GM12878 (cell line): ENCODE measurements around the gene ARID5B.

ENCODE experiments used
- BHLHE40 ChIP-seq, 2 experiments: fragments of 450-650 bp in 1 of 2; IDR thresholded peaks; 2 replicates each; pipeline ENCODE4 v1.6.1; 2011 to 2017; ENCODE audit warnings: low read depth in 2 of 2, borderline replicate concordance in 1 of 2, improper control_type of control experiment in 1 of 2, low read length in 1 of 2, mild to moderate bottlenecking in 1 of 2
- CTCF ChIP-seq, 3 experiments: IDR thresholded peaks in 2 of 3; conservative IDR thresholded peaks in 1 of 3; 2 replicates each; pipeline ENCODE4 v1.5.1; 2011; ENCODE audit warnings: low read depth in 3 of 3, low read length in 3 of 3, mild to moderate bottlenecking in 3 of 3, control low read depth in 2 of 3, moderate library complexity in 2 of 3, inconsistent platforms in 1 of 3, mixed read lengths in 1 of 3; ENCODE audit not compliant: control insufficient read depth in 2 of 3, insufficient read depth in 1 of 3; ENCODE audit errors: extremely low read depth in 1 of 3
- CUX1 ChIP-seq: IDR thresholded peaks from 2 replicates; pipeline ENCODE4 v1.6.1; 2012; ENCODE audit warnings: improper control_type of control experiment, low read depth, low read length; ENCODE audit not compliant: insufficient replicate concordance
- DPF2 ChIP-seq: fragments of 450-650 bp; IDR thresholded peaks from 2 replicates; pipeline ENCODE4 v1.6.1; 2017; ENCODE audit warnings: mild to moderate bottlenecking
- EZH2 ChIP-seq: IDR thresholded peaks from 2 replicates; pipeline ENCODE4 v1.6.1; 2012; ENCODE audit warnings: low read depth, mild to moderate bottlenecking, control low read depth, inconsistent platforms, low read length, borderline replicate concordance; ENCODE audit not compliant: control insufficient read depth
- IKZF2 ChIP-seq, 2 experiments: fragments of 450-650 bp; IDR thresholded peaks; 2 replicates each; pipeline ENCODE4 v1.6.1; 2017; ENCODE audit warnings: mild to moderate bottlenecking in 2 of 2, moderate library complexity in 2 of 2
- KDM1A ChIP-seq: fragments of 200-600 bp; sonication (generic); IDR thresholded peaks from 2 replicates; pipeline ENCODE4 v1.6.1; 2016; ENCODE audit warnings: borderline replicate concordance
- POLR2A ChIP-seq: IDR thresholded peaks from 2 replicates; pipeline ENCODE4 v1.6.1; 2011; ENCODE audit warnings: low read depth, mild to moderate bottlenecking, low read length
- RAD51 ChIP-seq: fragments of 450-650 bp; IDR thresholded peaks from 2 replicates; pipeline ENCODE4 v1.6.1; 2016; ENCODE audit warnings: moderate library complexity, mild to moderate bottlenecking, inconsistent platforms
- SREBF2 ChIP-seq: IDR thresholded peaks from 2 replicates; pipeline ENCODE4 v1.6.1; 2012; ENCODE audit warnings: mild to moderate bottlenecking, low read length
- YY1 ChIP-seq: IDR thresholded peaks from 2 replicates; pipeline ENCODE4 v1.6.1; 2011; ENCODE audit warnings: low read depth, mild to moderate bottlenecking, low read length
- ZNF592 ChIP-seq: fragments of 450-650 bp; IDR thresholded peaks from 2 replicates; pipeline ENCODE4 v1.6.1; 2017; ENCODE audit warnings: mild to moderate bottlenecking, moderate library complexity
- ZZZ3 ChIP-seq: IDR thresholded peaks from 2 replicates; pipeline ENCODE4 v1.6.1; 2011; ENCODE audit warnings: low read depth; ENCODE audit not compliant: control insufficient read depth, insufficient read length

- no peak for TF ChIP-seq CTCF (IDR thresholded peaks at IDR 0.05 in 2 of 3, conservative IDR thresholded peaks at IDR 0.05 in 1 of 3; ENCODE audit: control insufficient read depth in 2 of 3, extremely low read depth in 1 of 3, insufficient read depth in 1 of 3, low read depth in 3 of 3, low read length in 3 of 3)
- no peak for TF ChIP-seq CUX1
- no peak for TF ChIP-seq ZZZ3
- TF ChIP-seq DPF2, result no peak
- no peak for TF ChIP-seq RAD51
- no peak for TF ChIP-seq EZH2
- no peak for TF ChIP-seq IKZF2 (IDR thresholded peaks at IDR 0.05)
- TF ChIP-seq YY1, result no peak
- TF ChIP-seq KDM1A, result no peak
- TF ChIP-seq BHLHE40 (IDR thresholded peaks at IDR 0.05; ENCODE audit: borderline replicate concordance in 1 of 2, low read depth in 2 of 2, low read length in 1 of 2), result no peak
- no peak for TF ChIP-seq ZNF592
- no peak for TF ChIP-seq POLR2A
- TF ChIP-seq SREBF2, result no peak
These were observed 235.4 kb downstream of the ARID5B start for GRCh38 chr10:62136931-62137330.
